ENCODE data around the gene MATCAP1.

The MATCAP1 gene

DNA sequence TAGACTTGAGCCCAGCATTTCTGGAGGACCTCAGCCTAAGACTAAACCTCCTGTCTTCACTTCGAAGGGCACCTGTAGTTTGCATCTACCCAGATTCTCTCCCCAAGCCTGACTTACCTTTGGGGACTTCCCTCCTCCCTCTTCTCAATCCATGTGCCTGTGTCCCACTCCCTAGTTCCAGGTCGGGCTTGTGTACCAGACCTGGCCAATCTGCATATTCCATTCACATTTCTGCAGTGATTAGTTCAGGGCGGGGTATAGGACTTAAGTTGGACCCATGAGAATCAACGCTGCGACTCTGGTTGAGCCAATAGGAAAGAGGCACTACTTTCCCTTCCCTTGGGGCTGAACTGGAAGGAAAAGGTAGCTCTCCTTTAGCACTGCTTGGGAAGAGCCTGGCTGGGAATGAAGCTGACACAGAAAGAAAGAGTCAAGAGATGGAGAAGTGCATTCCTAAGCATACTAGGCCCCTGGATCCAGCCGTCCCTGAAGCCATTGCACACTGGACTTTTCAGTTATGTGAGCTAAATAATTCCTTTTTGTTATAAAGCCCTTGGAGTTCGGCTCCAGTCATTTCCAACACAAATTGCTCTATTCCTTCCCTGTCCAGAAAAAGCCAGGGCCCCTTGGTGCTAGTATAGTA is 26.5 kb downstream of the MATCAP1 start:
- no peak overlapping the region for H3K9ac ChIP-seq (ENCODE audit: low read depth, low read length)
- H3K4me2 ChIP-seq (ENCODE audit: insufficient read depth, low read length): no peak overlapping the region
- no peak overlapping the region for H2AFZ ChIP-seq (ENCODE audit: low read depth, low read length)
- no peak for DNase-seq
- peaks cover 4% of the 10 kb centered on the region; the same call in 1 of the 2 replicates for H3K36me3 ChIP-seq (ENCODE audit: insufficient read depth, low read length)
- no peak for ATAC-seq (ENCODE audit: insufficient read depth, low read depth)
- peaks cover 52% of the 10 kb centered on the region for H3K4me1 ChIP-seq (ENCODE audit: insufficient read depth, low read length)
- peaks cover 6% of the 10 kb centered on the region; the same call in 1 of the 2 replicates for H3K79me2 ChIP-seq (ENCODE audit: insufficient read depth, low read length)
- no peak overlapping the region for H3K4me3 ChIP-seq (ENCODE audit: low read depth in 1 of 2, low read length in 2 of 2)
- no peaks in the 10 kb centered on the region for H3K27me3 ChIP-seq (ENCODE audit: insufficient read depth, low read length, poor library complexity)
- TF ChIP-seq EZH2 (IDR thresholded peaks at IDR 0.05; ENCODE audit: borderline replicate concordance, low read depth, low read length, severe bottlenecking): no peak
- TF ChIP-seq, protein P1, sequence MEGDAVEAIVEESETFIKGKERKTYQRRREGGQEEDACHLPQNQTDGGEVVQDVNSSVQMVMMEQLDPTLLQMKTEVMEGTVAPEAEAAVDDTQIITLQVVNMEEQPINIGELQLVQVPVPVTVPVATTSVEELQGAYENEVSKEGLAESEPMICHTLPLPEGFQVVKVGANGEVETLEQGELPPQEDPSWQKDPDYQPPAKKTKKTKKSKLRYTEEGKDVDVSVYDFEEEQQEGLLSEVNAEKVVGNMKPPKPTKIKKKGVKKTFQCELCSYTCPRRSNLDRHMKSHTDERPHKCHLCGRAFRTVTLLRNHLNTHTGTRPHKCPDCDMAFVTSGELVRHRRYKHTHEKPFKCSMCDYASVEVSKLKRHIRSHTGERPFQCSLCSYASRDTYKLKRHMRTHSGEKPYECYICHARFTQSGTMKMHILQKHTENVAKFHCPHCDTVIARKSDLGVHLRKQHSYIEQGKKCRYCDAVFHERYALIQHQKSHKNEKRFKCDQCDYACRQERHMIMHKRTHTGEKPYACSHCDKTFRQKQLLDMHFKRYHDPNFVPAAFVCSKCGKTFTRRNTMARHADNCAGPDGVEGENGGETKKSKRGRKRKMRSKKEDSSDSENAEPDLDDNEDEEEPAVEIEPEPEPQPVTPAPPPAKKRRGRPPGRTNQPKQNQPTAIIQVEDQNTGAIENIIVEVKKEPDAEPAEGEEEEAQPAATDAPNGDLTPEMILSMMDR (IDR thresholded peaks at IDR 0.05; ENCODE audit: borderline replicate concordance, extremely low read depth, low read length, poor library complexity, severe bottlenecking): no peak
- no peak overlapping the region for H3K27ac ChIP-seq (ENCODE audit: low read length)
- no peaks in the 10 kb centered on the region for H3K9me3 ChIP-seq (ENCODE audit: insufficient read depth, low read length, severe bottlenecking)
- peaks cover 29% of the 10 kb centered on the region for H4K20me1 ChIP-seq (ENCODE audit: insufficient read depth, low read length)

DNA sequence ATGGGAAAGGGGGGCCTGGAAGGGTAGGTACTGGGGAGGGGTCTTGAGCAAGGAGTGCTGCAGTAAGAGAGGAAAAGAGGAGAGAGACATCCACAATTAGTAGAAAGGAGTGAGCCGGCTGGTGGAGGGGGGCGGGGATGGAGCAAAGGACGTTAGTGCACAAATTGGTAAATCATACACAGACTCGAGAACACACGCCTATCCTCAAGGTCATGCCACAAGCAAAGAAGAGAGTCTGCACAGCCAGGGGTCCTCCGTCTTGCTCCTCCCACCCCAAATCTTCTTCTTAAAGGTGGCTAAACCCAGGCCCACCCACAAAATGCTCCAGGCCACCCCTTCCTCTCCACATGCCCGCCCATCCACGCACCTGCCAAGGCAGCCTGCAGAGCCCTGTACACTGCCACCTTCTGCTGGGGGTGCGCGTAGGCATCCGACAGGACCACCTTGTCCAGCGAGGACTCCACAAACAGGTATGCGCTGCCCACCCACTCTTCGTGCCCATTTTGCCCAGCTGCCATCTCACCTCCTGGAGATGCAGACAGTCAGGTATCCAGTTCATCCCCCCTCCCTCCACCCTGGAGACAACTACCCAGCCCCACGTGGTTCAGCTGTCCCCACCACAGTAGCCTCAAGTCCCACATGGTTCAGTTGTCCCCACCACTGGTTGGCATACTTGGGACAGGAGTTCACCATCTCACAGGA is 27.5 kb downstream of the MATCAP1 start:
- Histone ChIP-seq H3K4me1 (ENCODE audit: insufficient read depth, low read length) (peaks cover 44% of the 10 kb centered on the region), H3K27me3 (ENCODE audit: insufficient read depth, low read length, poor library complexity) (no peaks in the 10 kb centered on the region), H3K36me3 (ENCODE audit: insufficient read depth, low read length) (peaks cover 4% of the 10 kb centered on the region; the same call in 1 of the 2 replicates), H4K20me1 (ENCODE audit: insufficient read depth, low read length) (peaks cover 33% of the 10 kb centered on the region), H3K9ac (ENCODE audit: low read depth, low read length) (no peak overlapping the region), H3K4me2 (ENCODE audit: insufficient read depth, low read length) (no peak overlapping the region), H2AFZ (ENCODE audit: low read depth, low read length) (no peak overlapping the region), H3K4me3 (ENCODE audit: low read depth in 1 of 2, low read length in 2 of 2) (no peak overlapping the region), H3K79me2 (ENCODE audit: insufficient read depth, low read length) (peaks cover under 1% of the 10 kb centered on the region; the same call in 1 of the 2 replicates), H3K27ac (ENCODE audit: low read length) (no peak overlapping the region), H3K9me3 (ENCODE audit: insufficient read depth, low read length, severe bottlenecking) (no peaks in the 10 kb centered on the region)
- ATAC-seq (ENCODE audit: insufficient read depth, low read depth) (no peak), DNase-seq (no peak)
- TF ChIP-seq, protein P1 (IDR thresholded peaks at IDR 0.05; ENCODE audit: borderline replicate concordance, extremely low read depth, low read length, poor library complexity, severe bottlenecking): peak; percentile 30
- no peak for TF ChIP-seq EZH2 (IDR thresholded peaks at IDR 0.05; ENCODE audit: borderline replicate concordance, low read depth, low read length, severe bottlenecking)

DNA sequence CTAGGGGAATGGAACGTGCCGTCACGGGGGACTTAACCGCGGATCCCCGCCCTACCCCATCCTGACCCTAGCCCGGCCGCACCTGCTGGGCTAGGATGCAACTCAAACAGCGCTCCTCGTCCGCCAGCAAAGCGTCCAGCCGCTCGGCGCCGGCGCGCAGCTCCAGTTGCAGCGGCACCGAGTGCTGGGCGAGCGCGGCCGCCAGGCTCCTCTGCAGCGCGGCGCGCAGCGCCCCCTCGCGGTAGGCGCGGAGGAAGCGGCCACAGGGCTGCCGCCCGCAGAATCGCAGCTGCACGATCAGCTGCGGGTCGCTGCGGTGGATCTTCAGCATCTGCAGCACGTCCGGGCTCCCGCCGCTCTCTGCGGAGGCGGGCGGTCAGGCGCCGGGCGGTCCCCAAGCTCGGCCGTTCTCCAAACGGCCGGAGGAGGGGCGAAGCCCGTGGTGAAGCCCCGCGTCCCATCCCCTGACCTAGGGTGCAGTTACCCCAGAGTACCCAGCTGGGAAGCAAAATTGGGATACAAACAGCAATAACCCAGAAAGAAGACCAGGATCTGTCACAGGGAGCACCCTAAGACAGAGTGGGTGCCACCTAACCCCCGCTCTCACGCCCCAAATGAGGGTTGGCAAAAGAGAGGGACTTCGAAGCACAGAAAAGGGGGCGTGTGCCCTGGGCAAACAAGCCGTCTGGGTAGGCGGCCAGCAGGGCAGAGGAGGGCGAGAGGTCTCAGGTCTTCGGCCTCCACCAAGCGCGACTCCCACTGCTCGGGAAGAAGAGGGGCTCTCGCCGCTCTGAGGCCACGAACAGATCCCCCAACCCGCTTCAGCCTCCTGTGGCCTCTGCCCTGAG is 28.2 kb downstream of the MATCAP1 start:
- ATAC-seq (ENCODE audit: insufficient read depth, low read depth): peak; percentile 70

More for the DNA sequence above, 28.2 kb downstream of the MATCAP1 start:
- no peak for TF ChIP-seq EZH2 (IDR thresholded peaks at IDR 0.05; ENCODE audit: borderline replicate concordance, low read depth, low read length, severe bottlenecking)
- TF ChIP-seq, protein P1 (IDR thresholded peaks at IDR 0.05; ENCODE audit: borderline replicate concordance, extremely low read depth, low read length, poor library complexity, severe bottlenecking): peak; percentile 94
- Histone ChIP-seq H3K4me3 (ENCODE audit: low read depth in 1 of 2, low read length in 2 of 2) (peak overlapping the region in 1 of 2 experiments; percentile 38; a peak in 1 of 4 replicates), H3K9ac (ENCODE audit: low read depth, low read length) (no peak overlapping the region), H2AFZ (ENCODE audit: low read depth, low read length) (no peak overlapping the region), H3K27me3 (ENCODE audit: insufficient read depth, low read length, poor library complexity) (no peaks in the 10 kb centered on the region), H3K27ac (ENCODE audit: low read length) (no peak overlapping the region), H3K79me2 (ENCODE audit: insufficient read depth, low read length) (no peaks in the 10 kb centered on the region), H3K4me2 (ENCODE audit: insufficient read depth, low read length) (peak overlapping the region; percentile 62), H3K4me1 (ENCODE audit: insufficient read depth, low read length) (peaks cover 36% of the 10 kb centered on the region), H3K36me3 (ENCODE audit: insufficient read depth, low read length) (peaks cover 4% of the 10 kb centered on the region; the same call in 1 of the 2 replicates), H3K9me3 (ENCODE audit: insufficient read depth, low read length, severe bottlenecking) (no peaks in the 10 kb centered on the region), H4K20me1 (ENCODE audit: insufficient read depth, low read length) (peaks cover 35% of the 10 kb centered on the region)
- peak; percentile 76 for DNase-seq
